Neural cell (in vitro differentiated cells): ENCODE results near the gene KCNK13.

Source experiments
- EZH2 ChIP-seq: fragments of 200-600, 300-800 bp; shearing (Covaris generic), sonication (generic); IDR thresholded peaks from 2 replicates; pipeline ENCODE4 v1.6.1; 2014; ENCODE audit warnings: antibody characterized with exemption, low read length, borderline replicate concordance, mild to moderate bottlenecking; ENCODE audit not compliant: insufficient read depth, poor library complexity, severe bottlenecking
- TF ChIP-seq, protein P1 (sequence below): fragments of 450-650 bp; IDR thresholded peaks from 2 replicates; pipeline ENCODE4 v1.5.1; 2014; ENCODE audit warnings: antibody characterized with exemption, mild to moderate bottlenecking, moderate library complexity; ENCODE audit not compliant: poor library complexity, severe bottlenecking

DNA sequence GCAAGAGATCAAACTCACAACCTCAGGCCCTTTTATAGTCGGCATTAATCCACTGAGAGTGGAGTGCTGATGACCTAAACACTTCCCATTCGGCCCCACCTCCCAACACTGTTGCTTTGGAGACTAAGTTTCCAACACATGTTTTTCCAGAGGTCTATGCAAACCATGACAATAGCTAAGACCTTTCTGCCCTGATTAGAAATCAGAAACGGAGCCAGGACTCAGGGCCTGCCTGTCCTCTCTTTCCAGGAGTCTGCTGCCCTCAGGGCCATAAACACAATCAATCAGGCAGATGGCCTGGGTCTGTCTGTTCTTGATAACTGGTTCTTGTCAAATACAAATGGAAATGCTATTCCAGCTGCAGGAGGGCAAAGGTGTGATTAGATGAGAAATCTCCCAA is 97.4 kb downstream of the KCNK13 start:
- TF ChIP-seq, protein P1, sequence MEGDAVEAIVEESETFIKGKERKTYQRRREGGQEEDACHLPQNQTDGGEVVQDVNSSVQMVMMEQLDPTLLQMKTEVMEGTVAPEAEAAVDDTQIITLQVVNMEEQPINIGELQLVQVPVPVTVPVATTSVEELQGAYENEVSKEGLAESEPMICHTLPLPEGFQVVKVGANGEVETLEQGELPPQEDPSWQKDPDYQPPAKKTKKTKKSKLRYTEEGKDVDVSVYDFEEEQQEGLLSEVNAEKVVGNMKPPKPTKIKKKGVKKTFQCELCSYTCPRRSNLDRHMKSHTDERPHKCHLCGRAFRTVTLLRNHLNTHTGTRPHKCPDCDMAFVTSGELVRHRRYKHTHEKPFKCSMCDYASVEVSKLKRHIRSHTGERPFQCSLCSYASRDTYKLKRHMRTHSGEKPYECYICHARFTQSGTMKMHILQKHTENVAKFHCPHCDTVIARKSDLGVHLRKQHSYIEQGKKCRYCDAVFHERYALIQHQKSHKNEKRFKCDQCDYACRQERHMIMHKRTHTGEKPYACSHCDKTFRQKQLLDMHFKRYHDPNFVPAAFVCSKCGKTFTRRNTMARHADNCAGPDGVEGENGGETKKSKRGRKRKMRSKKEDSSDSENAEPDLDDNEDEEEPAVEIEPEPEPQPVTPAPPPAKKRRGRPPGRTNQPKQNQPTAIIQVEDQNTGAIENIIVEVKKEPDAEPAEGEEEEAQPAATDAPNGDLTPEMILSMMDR: no peak
- TF ChIP-seq EZH2: no peak
